RWPE2 (cell line): Measurements from ENCODE around the gene RABGAP1.

Experiments used
- ATAC-seq: fragments of 200-7000 bp; cut with Tn5 transposase; 3 replicates; pipeline ENCODE4 v1.9.1; 2021; ENCODE audit warnings: low read depth
- DNase-seq: peaks from one replicate; pipeline ENCODE4 v3.0.0-alpha.2; 2020; ENCODE audit warnings: low spot score
- H3K27ac ChIP-seq: fragments of 450-650 bp; 2 replicates; pipeline ENCODE4 v1.5.1; 2017; ENCODE audit warnings: mild to moderate bottlenecking; ENCODE audit not compliant: poor library complexity, severe bottlenecking
- H3K27me3 ChIP-seq: fragments of 250-450 bp; sonication (Bioruptor Pico); 2 replicates; pipeline ENCODE4 v1.5.1; 2021; ENCODE audit warnings: mild to moderate bottlenecking, moderate library complexity; ENCODE audit not compliant: insufficient read depth, poor library complexity, severe bottlenecking
- H3K36me3 ChIP-seq: fragments of 250-450 bp; sonication (Bioruptor Pico); 2 replicates; pipeline ENCODE4 v1.5.1; 2020; ENCODE audit warnings: low read depth, mild to moderate bottlenecking, moderate library complexity
- H3K4me1 ChIP-seq: fragments of 250-450 bp; sonication (Bioruptor Pico); 2 replicates; pipeline ENCODE4 v1.5.1; 2021; ENCODE audit warnings: mild to moderate bottlenecking, moderate library complexity; ENCODE audit not compliant: insufficient read depth, poor library complexity, severe bottlenecking
- H3K4me3 ChIP-seq: fragments of 250-450 bp; sonication (Bioruptor Pico); 2 replicates; pipeline ENCODE4 v1.5.1; 2021; ENCODE audit warnings: mild to moderate bottlenecking, moderate library complexity; ENCODE audit not compliant: severe bottlenecking
- H3K9me3 ChIP-seq: fragments of 250-450 bp; sonication (Bioruptor Pico); 2 replicates; pipeline ENCODE4 v1.5.1; 2021; ENCODE audit warnings: mild to moderate bottlenecking, moderate library complexity; ENCODE audit not compliant: severe bottlenecking
- TF ChIP-seq, protein P1 (sequence below): fragments of 450-650 bp; IDR thresholded peaks from one replicate; pipeline ENCODE4 v1.5.1; 2017; ENCODE audit warnings: mild to moderate bottlenecking, moderate library complexity; ENCODE audit not compliant: poor library complexity, severe bottlenecking

Gene RABGAP1

DNA sequence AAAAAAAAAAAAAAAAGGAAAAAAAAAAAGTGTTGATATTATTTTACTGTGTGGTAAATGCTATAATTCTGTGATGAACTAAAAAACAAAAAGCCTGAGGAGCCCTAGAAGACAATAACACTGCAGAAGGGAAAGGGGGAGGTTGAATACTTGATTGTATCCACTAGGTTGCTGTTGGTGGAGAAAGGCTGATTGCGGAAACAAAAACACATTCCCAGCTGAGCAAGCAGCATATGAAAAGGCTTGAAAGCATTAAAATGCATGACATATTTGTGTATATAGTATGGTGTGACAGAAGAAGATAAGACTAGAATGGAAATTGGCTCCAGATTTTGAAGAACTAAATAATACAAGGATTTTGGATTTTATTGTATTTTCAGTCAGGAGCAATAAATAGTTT, 8.9 kb downstream of the RABGAP1 start:
- no peak overlapping the region for H3K27ac ChIP-seq
- H3K4me3 ChIP-seq: no peak overlapping the region
- peaks cover 36% of the 10 kb centered on the region for H3K4me1 ChIP-seq
- H3K9me3 ChIP-seq: no peaks in the 10 kb centered on the region
- H3K36me3 ChIP-seq: peaks cover 10% of the 10 kb centered on the region; the same call in 1 of the 2 replicates
- no peak for DNase-seq
- TF ChIP-seq, protein P1, sequence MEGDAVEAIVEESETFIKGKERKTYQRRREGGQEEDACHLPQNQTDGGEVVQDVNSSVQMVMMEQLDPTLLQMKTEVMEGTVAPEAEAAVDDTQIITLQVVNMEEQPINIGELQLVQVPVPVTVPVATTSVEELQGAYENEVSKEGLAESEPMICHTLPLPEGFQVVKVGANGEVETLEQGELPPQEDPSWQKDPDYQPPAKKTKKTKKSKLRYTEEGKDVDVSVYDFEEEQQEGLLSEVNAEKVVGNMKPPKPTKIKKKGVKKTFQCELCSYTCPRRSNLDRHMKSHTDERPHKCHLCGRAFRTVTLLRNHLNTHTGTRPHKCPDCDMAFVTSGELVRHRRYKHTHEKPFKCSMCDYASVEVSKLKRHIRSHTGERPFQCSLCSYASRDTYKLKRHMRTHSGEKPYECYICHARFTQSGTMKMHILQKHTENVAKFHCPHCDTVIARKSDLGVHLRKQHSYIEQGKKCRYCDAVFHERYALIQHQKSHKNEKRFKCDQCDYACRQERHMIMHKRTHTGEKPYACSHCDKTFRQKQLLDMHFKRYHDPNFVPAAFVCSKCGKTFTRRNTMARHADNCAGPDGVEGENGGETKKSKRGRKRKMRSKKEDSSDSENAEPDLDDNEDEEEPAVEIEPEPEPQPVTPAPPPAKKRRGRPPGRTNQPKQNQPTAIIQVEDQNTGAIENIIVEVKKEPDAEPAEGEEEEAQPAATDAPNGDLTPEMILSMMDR: no peak
- ATAC-seq: no peak
- no peaks in the 10 kb centered on the region for H3K27me3 ChIP-seq

DNA sequence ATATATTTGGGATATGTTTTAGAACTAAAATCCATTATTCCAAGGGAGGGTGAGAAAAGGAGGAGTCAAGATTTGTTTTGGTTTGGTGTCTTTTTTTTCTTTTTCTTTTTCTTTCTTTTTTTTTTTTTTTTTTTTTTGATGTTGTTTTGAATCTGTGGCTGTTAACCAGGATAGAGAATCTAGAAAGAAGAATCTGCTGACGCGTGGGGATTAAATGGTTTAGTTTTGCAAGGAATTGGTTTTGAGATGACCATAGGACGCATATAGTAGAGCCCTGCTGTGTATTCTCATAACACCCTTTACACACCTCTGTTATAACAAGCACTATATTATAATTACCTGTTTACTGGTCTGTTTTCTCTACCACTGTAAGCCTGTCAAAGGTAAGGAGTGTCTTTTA, 9.4 kb downstream of the RABGAP1 start:
- H3K27ac ChIP-seq: no peak overlapping the region
- no peak overlapping the region for H3K4me3 ChIP-seq
- H3K36me3 ChIP-seq: peaks cover 10% of the 10 kb centered on the region; the same call in 1 of the 2 replicates
- H3K9me3 ChIP-seq: no peaks in the 10 kb centered on the region
- ATAC-seq: no peak
- H3K4me1 ChIP-seq: peaks cover 37% of the 10 kb centered on the region
- TF ChIP-seq, protein P1: no peak
- no peaks in the 10 kb centered on the region for H3K27me3 ChIP-seq
- no peak for DNase-seq

GRCh38 chr9:122951056-122951455, 10.2 kb downstream of the RABGAP1 start:
- Histone ChIP-seq H3K9me3 (no peaks in the 10 kb centered on the region), H3K4me3 (no peak overlapping the region), H3K27ac (no peak overlapping the region), H3K36me3 (0 out of 2 replicates have a peak, but pooled peaks cover 3% of the 10 kb centered on the region), H3K27me3 (no peaks in the 10 kb centered on the region), H3K4me1 (peaks cover 29% of the 10 kb centered on the region)
- TF ChIP-seq, protein P1: no peak
- no peak for ATAC-seq
- no peak for DNase-seq

DNA sequence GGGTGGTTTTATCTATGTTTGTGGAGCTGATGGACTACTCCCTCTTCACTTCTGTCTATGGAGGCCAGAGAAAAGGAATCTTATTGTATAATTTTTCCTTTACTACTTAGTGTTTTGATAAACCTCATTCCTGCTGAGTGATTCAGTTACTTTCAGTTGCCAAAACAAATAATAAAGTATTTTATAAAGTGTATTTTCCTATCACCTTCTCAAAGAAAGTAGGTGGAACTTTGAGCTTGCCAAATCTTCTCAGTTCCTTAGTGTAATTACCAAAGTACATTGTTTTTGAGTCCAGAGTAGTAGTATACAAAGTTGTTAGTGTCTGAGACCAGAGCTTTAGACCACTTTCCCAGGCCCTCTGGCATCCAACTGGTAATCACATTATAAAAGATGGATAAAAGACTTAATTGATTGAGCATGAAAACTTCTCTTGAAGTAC, 13.5 kb downstream of the RABGAP1 start:
- H3K4me3 ChIP-seq: no peak overlapping the region
- ATAC-seq (peak; percentile 91), DNase-seq (no peak)
- peaks cover 15% of the 10 kb centered on the region for H3K4me1 ChIP-seq
- TF ChIP-seq, protein P1: no peak
- H3K27me3 ChIP-seq: no peaks in the 10 kb centered on the region
- H3K36me3 ChIP-seq: peaks cover 21% of the 10 kb centered on the region
- peak overlapping the region; percentile 27 for H3K27ac ChIP-seq
- H3K9me3 ChIP-seq: no peaks in the 10 kb centered on the region

- peaks cover 32% of the 10 kb centered on the region for H3K36me3 ChIP-seq
- no peak for ATAC-seq
- H3K27ac ChIP-seq: no peak overlapping the region
- no peak overlapping the region for H3K4me3 ChIP-seq
- H3K4me1 ChIP-seq: peaks cover 15% of the 10 kb centered on the region
- TF ChIP-seq, protein P1: no peak
- no peaks in the 10 kb centered on the region for H3K9me3 ChIP-seq
- DNase-seq: no peak
- no peaks in the 10 kb centered on the region for H3K27me3 ChIP-seq
These were observed 15.1 kb downstream of the RABGAP1 start for GRCh38 chr9:122955961-122956360.
